Transverse colon (tissue), 4 donors: ENCODE results near the gene PDS5A.

ENCODE experiments used
- CTCF ChIP-seq, 5 experiments: fragments of 200-600 bp in 3 of 5; fragments of 450-650 bp in 2 of 5; sonication (generic) in 3 of 5; IDR thresholded peaks; 1 replicate in 2 of 5; 2 replicates in 3 of 5; pipeline ENCODE4 v1.5.1; 2016 to 2017; ENCODE audit warnings: antibody characterized with exemption in 5 of 5, inconsistent platforms in 3 of 5, mild to moderate bottlenecking in 2 of 5, moderate library complexity in 1 of 5
- POLR2AphosphoS5 ChIP-seq, 3 donors: sonication (generic); formaldehyde crosslinking; IDR thresholded peaks; one replicate each; pipeline ENCODE4 v1.6.1; 2016; ENCODE audit warnings: antibody characterized with exemption in 3 of 3

GRCh38 chr4:39996811-39997210, 19.1 kb upstream of the PDS5A start:
- TF ChIP-seq CTCF (IDR thresholded peaks at IDR 0.05) (no peak), POLR2AphosphoS5 (IDR thresholded peaks at IDR 0.05) (no peak)
